AG08395 (cell line): ENCODE measurements around the gene CLDN5.

Experiments used
- DNase-seq: peaks from one replicate; pipeline ENCODE4 v3.0.0; 2012; ENCODE audit warnings: mixed read lengths, low spot score

CLDN5 gene

DNA sequence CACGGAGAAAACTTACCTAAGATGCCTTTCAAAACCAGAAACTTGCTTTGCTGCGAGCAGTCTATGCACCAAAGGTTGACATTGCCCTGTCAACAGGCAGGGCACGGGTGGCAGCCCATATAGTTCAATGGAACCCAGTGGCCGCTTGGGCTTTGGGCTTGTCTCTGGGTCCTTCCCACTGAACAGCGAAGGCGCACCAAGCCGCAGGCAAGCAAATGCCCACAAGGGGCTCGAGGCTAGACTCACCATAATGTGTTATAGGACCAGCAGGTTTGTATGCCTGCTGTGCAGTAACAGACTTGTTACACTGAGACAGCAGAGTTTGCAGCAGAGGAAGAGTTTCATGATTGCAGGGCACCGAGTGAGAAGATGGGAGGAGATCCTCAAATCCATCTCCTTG is 20.3 kb downstream of the CLDN5 start:
- DNase-seq, result no peak

DNA sequence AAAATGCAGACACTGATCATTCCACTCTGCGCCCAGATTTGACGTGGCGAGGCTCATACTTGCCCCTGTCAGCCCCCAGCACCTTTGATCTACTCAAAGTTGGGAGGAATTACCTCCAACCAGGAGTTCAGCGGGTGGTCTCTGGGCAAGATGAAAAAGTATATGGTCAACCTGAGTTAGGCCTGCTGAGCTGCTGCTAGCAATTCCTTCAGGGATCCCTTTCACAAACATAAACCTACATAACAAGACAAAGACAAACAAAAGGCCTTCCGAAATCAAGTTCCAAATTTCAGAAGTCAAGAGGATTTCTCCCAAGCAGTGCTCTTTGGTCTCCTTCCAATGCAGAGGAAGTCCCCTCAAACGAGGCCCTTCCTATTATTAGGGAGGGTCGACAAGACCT is 20.8 kb downstream of the CLDN5 start:
- DNase-seq, result no peak

DNA sequence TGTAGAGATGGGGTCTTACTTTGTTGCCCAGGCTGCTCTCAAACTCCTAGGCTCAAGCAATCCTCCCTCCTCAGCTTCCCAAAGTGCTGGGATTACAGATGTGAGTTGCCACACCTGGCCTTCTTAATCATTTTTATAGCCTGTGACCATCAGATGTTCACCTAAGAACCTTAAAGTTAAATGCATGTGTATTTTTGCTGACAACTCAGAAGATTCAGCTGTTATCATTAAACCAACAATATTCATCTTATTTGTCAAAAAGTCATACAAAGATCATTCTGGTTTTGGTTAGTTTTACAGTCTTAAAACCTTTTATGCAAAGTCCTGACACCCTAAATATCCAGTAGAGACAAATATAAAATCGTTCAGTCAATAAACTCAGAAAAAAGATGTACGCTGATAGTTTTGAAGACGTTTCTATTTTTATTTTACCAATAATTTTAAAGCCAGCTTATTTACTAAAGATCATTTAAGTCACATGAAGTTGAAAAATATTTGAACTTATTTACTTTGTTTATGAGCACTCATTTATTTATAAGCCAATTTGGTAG is 22.2 kb downstream of the CLDN5 start:
- DNase-seq, result no peak

DNA sequence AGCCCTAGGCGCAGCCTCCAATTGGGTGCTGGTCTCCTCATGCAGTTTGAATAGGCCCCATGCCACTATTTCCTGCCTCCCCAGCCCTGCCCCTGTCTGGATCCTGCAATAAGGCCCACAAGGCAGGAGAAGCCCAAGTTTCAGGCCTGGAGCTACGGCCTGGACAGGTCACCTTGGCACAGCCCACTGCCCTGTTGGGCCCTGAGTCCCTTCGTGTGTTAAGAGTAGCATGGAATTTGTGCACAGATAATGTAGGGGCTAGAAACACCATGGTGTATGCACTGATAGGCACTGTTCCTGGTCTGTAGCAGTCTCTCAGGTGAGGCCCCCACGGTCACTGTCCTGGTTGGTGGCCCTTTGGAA is 24.3 kb downstream of the CLDN5 start:
- no peak for DNase-seq

GRCh38 chr22:19499236-19499879 is 24.9 kb downstream of the CLDN5 start:
- no peak for DNase-seq

DNA sequence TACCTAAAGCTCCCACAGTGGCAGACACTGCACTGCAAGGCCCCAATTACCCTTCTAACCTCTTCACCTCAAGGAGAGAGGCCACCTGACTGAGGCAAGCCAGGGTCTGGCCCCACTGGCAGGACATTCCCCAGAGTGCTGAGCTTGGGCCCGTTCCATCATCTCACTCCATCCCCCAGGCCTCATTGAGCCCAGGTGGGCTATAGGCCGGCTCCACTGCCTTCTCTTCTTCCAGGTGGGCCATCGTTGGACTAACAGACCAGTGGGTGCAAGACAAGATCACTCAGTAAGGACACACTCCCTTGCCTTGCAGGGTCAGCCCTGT is 25.4 kb downstream of the CLDN5 start:
- no peak for DNase-seq

GRCh38 chr22:19498154-19498865 is 25.9 kb downstream of the CLDN5 start:
- DNase-seq, result no peak

GRCh38 chr22:19497245-19497644 is 27.0 kb downstream of the CLDN5 start:
- DNase-seq, result peak; percentile 53

DNA sequence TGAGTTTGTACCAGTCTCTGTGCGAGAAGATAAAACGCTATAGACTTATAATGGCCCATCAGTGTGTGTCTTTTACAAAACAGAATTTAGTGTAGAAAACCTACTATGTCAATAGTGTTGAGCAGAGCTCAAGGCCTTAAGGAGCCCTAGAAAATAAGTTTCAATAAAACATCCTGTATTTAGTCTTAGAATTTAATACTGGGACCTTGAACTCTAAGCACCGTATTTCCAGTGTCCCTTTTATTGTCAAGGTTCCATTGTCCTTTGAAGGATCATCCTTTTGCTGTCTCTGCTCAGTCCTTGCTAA is 27.9 kb downstream of the CLDN5 start:
- DNase-seq, result no peak

DNA sequence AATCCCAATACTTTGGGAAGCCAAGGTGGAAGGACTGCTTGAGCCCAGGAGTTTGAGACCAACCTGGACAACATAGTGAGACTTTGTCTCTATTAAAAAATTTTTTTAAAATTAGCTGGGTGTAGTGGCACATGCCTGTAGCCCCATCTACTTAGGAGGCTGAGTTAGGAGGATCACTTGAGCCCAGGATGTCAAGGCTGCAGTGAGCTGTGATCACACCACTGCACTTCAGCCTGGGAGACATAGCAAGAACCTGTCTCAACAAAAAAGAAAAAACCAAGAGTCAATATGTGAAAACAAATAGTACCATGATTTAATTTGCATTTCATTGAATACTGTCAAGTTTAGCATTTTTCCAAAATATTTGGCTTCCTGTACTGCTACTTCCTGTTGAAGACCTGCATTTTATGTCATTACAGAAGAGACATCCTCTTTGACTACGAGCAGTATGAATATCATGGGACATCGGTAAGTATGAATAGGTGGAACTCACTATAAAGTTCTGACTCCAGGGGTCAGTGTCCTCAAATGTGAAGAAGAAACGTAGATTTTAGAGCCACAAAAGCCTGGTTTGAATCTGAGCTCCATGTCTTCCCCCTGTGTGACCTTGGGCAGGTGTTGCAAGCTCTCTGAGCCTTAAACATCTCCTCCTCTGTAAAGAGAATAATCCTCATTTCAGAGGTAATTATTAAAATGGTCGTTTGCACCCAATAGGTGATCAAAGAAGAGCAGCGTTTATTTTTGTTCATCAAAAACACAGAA is 28.5 kb downstream of the CLDN5 start:
- DNase-seq, result peak; percentile 18

GRCh38 chr22:19494676-19495173 is 29.5 kb downstream of the CLDN5 start:
- no peak for DNase-seq

- no peak for DNase-seq
Observed at GRCh38 chr22:19494001-19494560, 30.1 kb downstream of the CLDN5 start.

DNA sequence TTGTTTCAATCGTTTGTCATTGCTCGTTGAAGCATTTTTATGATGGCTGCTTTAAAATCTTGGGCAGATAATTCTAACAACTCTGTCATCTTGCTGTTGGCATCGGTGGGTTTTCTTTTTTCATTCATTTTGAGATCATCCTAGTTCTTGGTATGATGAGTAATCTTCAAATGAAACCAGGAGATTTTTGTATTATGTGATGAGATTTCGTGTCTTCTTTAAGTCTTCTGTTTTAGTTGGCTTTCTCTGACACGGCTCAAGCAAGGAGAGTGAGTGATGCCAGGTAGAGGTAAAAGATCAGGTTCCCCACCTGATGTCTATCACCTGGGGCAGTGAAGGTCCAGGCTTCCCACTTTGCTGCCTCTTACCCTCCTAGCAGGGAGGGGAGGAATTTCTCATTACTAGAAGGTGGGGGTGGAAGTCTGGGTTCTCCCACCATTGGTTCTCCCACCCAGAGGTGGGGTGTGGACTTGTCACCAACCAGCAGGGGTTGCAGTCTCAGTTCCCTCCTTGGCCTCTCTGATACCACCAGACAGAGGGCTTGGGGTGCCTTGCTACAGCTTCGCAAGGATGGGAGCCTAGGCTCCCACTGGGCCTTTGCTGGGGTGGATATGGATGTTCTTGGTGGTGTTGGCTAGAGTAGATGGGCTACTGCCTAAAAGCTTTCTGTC is 31.6 kb downstream of the CLDN5 start:
- no peak for DNase-seq

GRCh38 chr22:19490628-19491230 is 33.5 kb downstream of the CLDN5 start:
- no peak for DNase-seq

GRCh38 chr22:19488884-19489843 is 35.0 kb downstream of the CLDN5 start:
- peak; percentile 53 for DNase-seq

- no peak for DNase-seq
Observed at GRCh38 chr22:19488285-19488684, 35.9 kb downstream of the CLDN5 start.

DNA sequence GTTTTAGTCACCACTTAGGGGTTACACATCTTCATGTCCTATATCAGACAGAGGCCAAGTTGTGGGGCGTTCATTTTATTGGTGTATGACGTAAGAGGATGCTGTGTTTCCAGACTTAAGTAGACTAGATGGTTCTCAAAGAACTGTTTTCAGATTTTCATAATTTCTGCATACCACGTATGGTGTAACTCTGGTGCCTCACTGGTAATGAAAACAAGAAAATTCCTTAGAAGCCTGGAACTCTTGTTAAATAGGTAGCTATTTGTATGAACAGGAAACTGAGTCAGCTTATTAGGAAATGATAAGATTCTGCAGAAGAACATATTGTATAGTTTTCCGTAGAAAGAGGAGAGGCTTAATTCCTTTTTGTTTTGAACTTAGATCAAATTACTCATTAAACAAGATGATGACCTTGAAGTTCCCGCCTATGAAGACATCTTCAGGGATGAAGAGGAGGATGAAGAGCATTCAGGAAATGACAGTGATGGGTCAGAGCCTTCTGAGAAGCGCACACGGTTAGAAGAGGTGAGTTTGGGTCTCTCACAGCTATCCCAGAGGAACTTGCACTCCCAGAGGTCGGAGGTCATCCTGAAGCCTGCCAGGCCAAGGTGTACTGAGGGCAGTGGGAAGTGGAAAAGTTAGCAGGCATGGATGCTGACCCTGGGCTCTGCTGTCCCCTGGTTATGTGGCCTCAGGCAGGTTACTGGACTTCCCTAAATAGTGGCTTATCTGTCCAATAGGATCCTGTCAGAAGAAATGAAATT is 40.5 kb downstream of the CLDN5 start:
- no peak for DNase-seq

GRCh38 chr22:19482297-19482696 is 41.9 kb downstream of the CLDN5 start:
- DNase-seq, result no peak

- DNase-seq, result no peak
Observed at GRCh38 chr22:19480789-19481188, 43.4 kb downstream of the CLDN5 start.

- DNase-seq, result no peak
Observed at GRCh38 chr22:19480173-19480568, 44.0 kb downstream of the CLDN5 start.
